ENCODE results near the gene C5. TPM values are rescaled to one million over a fixed set of nuclear protein-coding genes. Genes with fewer than 3 reads are reported as not detected.

Gene C5
- total and polyA plus RNA-seq, 2 experiments from 2014 or later = 13.8 to 55.4 TPM

DNA sequence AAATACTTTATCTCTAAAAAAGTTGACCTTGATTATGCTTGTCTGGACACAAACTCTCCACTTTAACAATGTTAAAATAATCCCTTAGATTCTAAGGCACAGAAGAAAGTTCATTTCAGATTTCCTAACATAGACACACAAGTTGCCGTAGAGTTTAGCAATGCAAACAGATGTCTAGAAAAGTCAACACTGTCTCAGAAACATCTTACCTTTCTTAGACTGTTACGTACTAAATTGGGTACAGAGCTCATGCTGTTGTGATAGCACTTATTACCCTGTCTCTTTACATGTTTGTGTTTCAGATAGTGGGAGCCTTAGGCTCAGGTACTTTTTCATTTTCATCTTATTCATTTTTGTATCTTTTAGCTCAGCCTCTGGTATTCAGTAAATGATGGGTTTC lies 52.0 kb downstream of the C5 start:
- no peaks in the 10 kb centered on the region for H3K79me2 ChIP-seq
- peak; percentile 13 for DNase-seq (ENCODE audit: low spot score)
- WGBS (ENCODE audit: low lambda C conversion rate, missing lambda C conversion rate) = 84% methylated on average over 2 of the region's 2 CpGs
- no peaks in the 10 kb centered on the region for H3K36me3 ChIP-seq (replicated peaks; ENCODE audit: insufficient read depth, low read depth)
- H2AFZ ChIP-seq = no peak overlapping the region
- H3K4me2 ChIP-seq = no peak overlapping the region
- TF ChIP-seq EZH2 (IDR thresholded peaks at IDR 0.05; ENCODE audit: borderline replicate concordance) (no peak), EZH2phosphoT487 (IDR thresholded peaks at IDR 0.05; ENCODE audit: low read depth, severe bottlenecking, unreplicated experiment) (no peak)
- TF ChIP-seq, protein P1, sequence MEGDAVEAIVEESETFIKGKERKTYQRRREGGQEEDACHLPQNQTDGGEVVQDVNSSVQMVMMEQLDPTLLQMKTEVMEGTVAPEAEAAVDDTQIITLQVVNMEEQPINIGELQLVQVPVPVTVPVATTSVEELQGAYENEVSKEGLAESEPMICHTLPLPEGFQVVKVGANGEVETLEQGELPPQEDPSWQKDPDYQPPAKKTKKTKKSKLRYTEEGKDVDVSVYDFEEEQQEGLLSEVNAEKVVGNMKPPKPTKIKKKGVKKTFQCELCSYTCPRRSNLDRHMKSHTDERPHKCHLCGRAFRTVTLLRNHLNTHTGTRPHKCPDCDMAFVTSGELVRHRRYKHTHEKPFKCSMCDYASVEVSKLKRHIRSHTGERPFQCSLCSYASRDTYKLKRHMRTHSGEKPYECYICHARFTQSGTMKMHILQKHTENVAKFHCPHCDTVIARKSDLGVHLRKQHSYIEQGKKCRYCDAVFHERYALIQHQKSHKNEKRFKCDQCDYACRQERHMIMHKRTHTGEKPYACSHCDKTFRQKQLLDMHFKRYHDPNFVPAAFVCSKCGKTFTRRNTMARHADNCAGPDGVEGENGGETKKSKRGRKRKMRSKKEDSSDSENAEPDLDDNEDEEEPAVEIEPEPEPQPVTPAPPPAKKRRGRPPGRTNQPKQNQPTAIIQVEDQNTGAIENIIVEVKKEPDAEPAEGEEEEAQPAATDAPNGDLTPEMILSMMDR (IDR thresholded peaks at IDR 0.05; ENCODE audit: poor library complexity) = no peak
- H3K9me3 ChIP-seq (ENCODE audit: low read depth) = no peaks in the 10 kb centered on the region
- H3K4me1 ChIP-seq (ENCODE audit: insufficient read depth) = no peaks in the 10 kb centered on the region
- H4K20me1 ChIP-seq (ENCODE audit: insufficient read depth, poor library complexity, severe bottlenecking) = no peaks in the 10 kb centered on the region
- H3K27me3 ChIP-seq = no peaks in the 10 kb centered on the region
- H3K27ac ChIP-seq = no peak overlapping the region
- H3K4me3 ChIP-seq = no peak overlapping the region
- no peaks in the 10 kb centered on the region for H3K9me2 ChIP-seq (replicated peaks; ENCODE audit: insufficient read depth)

DNA sequence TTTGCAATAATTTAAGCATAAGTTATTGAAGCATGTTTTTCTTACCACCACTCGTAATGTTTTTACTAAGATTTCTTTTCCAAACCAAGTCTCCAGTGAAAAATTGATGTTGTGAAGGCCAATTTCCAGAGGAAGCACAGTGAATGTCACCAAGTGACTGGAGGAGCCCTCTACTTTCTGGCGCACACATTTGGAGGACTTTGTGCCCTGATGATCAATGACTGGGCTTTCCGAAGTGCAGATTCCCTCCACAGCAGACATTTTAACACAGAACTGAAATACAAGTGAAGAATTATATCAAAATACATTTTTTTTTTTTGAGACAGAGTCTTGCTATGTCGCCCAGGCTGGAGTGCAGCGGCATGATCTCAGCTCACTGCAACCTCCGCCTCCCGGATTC lies 52.6 kb downstream of the C5 start:
- no peaks in the 10 kb centered on the region for H3K79me2 ChIP-seq
- H3K4me3 ChIP-seq = no peak overlapping the region
- H3K4me1 ChIP-seq (ENCODE audit: insufficient read depth) = no peaks in the 10 kb centered on the region
- H3K27ac ChIP-seq = no peak overlapping the region
- DNase-seq (ENCODE audit: low spot score) = no peak
- H3K27me3 ChIP-seq = no peaks in the 10 kb centered on the region
- WGBS (ENCODE audit: low lambda C conversion rate, missing lambda C conversion rate) = 89% methylated on average over 7 of the region's 7 CpGs
- no peak overlapping the region for H3K4me2 ChIP-seq
- H2AFZ ChIP-seq = no peak overlapping the region
- no peaks in the 10 kb centered on the region for H3K9me2 ChIP-seq (replicated peaks; ENCODE audit: insufficient read depth)
- TF ChIP-seq, protein P1 (IDR thresholded peaks at IDR 0.05; ENCODE audit: poor library complexity) = no peak
- no peak for TF ChIP-seq EZH2phosphoT487 (IDR thresholded peaks at IDR 0.05; ENCODE audit: low read depth, severe bottlenecking, unreplicated experiment)
- TF ChIP-seq EZH2 (IDR thresholded peaks at IDR 0.05; ENCODE audit: borderline replicate concordance) = no peak
- H3K36me3 ChIP-seq (replicated peaks; ENCODE audit: insufficient read depth, low read depth) = no peaks in the 10 kb centered on the region
- H3K9me3 ChIP-seq (ENCODE audit: low read depth) = no peaks in the 10 kb centered on the region
- H4K20me1 ChIP-seq (ENCODE audit: insufficient read depth, poor library complexity, severe bottlenecking) = no peaks in the 10 kb centered on the region

DNA sequence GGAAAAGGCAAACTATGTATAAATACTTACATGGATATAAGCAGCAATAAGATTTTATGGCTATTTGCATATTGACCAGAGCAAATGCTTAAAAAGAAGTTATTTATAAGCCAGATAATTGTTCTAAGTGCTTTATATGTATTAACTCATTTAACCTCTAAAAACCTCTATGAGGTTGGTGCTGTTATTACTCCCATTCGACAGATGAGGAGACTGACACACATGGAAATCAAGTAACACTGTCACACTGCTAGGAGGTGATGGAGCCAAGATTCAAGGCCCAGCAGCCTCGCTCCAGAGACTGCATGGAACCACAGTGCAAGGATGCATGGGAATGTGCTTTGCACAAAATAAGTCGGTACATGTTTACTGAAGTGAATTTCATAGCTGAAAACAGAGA lies 53.7 kb downstream of the C5 start:
- 72% methylated on average over 3 of the region's 3 CpGs for WGBS (ENCODE audit: low lambda C conversion rate, missing lambda C conversion rate)
- Histone ChIP-seq H3K4me2 (no peak overlapping the region), H3K4me3 (no peak overlapping the region), H3K9me3 (ENCODE audit: low read depth) (no peaks in the 10 kb centered on the region), H3K27me3 (no peaks in the 10 kb centered on the region), H3K36me3 (replicated peaks; ENCODE audit: insufficient read depth, low read depth) (no peaks in the 10 kb centered on the region), H3K79me2 (no peaks in the 10 kb centered on the region), H2AFZ (no peak overlapping the region), H3K4me1 (ENCODE audit: insufficient read depth) (no peaks in the 10 kb centered on the region), H4K20me1 (ENCODE audit: insufficient read depth, poor library complexity, severe bottlenecking) (no peaks in the 10 kb centered on the region), H3K9me2 (replicated peaks; ENCODE audit: insufficient read depth) (no peaks in the 10 kb centered on the region), H3K27ac (no peak overlapping the region)
- no peak for DNase-seq (ENCODE audit: low spot score)
- TF ChIP-seq, protein P1 (IDR thresholded peaks at IDR 0.05; ENCODE audit: poor library complexity) = no peak
- TF ChIP-seq EZH2 (IDR thresholded peaks at IDR 0.05; ENCODE audit: borderline replicate concordance) = no peak
- TF ChIP-seq EZH2phosphoT487 (IDR thresholded peaks at IDR 0.05; ENCODE audit: low read depth, severe bottlenecking, unreplicated experiment) = no peak

DNA sequence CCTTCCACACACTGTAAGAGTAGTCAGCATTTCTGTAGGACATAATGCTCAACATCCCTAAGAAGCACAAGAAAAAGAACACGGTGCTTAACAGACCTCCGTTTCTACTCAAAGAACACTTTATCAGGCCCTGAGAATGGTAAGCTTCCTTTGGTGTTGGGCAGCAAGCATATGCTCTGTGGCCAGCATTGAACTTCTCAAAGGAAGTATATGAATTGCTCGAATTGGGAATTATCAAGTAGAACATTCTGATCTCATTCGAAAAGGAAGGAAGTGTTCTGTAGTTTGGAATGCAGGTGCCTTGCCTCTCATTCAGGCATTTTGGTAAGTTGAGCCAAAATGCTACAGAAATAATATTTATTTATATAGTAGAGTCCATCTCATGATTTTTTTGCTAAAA lies 61.0 kb downstream of the C5 start:
- no peaks in the 10 kb centered on the region for H3K4me1 ChIP-seq (ENCODE audit: insufficient read depth)
- TF ChIP-seq EZH2 (IDR thresholded peaks at IDR 0.05; ENCODE audit: borderline replicate concordance) = no peak
- TF ChIP-seq, protein P1 (IDR thresholded peaks at IDR 0.05; ENCODE audit: poor library complexity) = no peak
- no peak for TF ChIP-seq EZH2phosphoT487 (IDR thresholded peaks at IDR 0.05; ENCODE audit: low read depth, severe bottlenecking, unreplicated experiment)
- no peak overlapping the region for H3K4me2 ChIP-seq
- no peak overlapping the region for H3K27ac ChIP-seq
- H3K4me3 ChIP-seq = no peak overlapping the region
- no peak overlapping the region for H2AFZ ChIP-seq
- WGBS (ENCODE audit: low lambda C conversion rate, missing lambda C conversion rate) = 96% methylated on average over 4 of the region's 4 CpGs
- H3K9me2 ChIP-seq (replicated peaks; ENCODE audit: insufficient read depth) = no peaks in the 10 kb centered on the region
- no peaks in the 10 kb centered on the region for H3K79me2 ChIP-seq
- H4K20me1 ChIP-seq (ENCODE audit: insufficient read depth, poor library complexity, severe bottlenecking) = no peaks in the 10 kb centered on the region
- H3K27me3 ChIP-seq = no peaks in the 10 kb centered on the region
- no peak for DNase-seq (ENCODE audit: low spot score)
- H3K36me3 ChIP-seq (replicated peaks; ENCODE audit: insufficient read depth, low read depth) = no peaks in the 10 kb centered on the region
- H3K9me3 ChIP-seq (ENCODE audit: low read depth) = no peaks in the 10 kb centered on the region

All from hepatocyte (in vitro differentiated cells).